K562 (cell line): ENCODE results near the gene CDAN1. TPM values are rescaled to one million over a fixed set of nuclear protein-coding genes. Genes with fewer than 3 reads are reported as not detected.

Source experiments
- ARID3A ChIP-seq: IDR thresholded peaks from 2 replicates; pipeline ENCODE4 v1.6.1; 2012; ENCODE audit warnings: low read depth, low read length, improper control_type of control experiment, borderline replicate concordance
- CHD7 ChIP-seq: fragments of 200-600 bp; sonication (generic); IDR thresholded peaks from one replicate; pipeline ENCODE4 v1.6.1; 2012; ENCODE audit warnings: mild to moderate bottlenecking, low read depth, low read length, inconsistent platforms
- CREB5 ChIP-seq: fragments of 250-450 bp; sonication (Bioruptor Pico); IDR thresholded peaks from 2 replicates; pipeline ENCODE4 v1.5.0; 2020; ENCODE audit warnings: mild to moderate bottlenecking
- CSDE1 ChIP-seq, 2 experiments: fragments of 450-650 bp; IDR thresholded peaks; 2 replicates each; pipeline ENCODE4 v1.6.1; 2016; ENCODE audit warnings: mild to moderate bottlenecking in 1 of 2
- EGR1 ChIP-seq: fragments of 450-650 bp; conservative IDR thresholded peaks from 2 replicates; pipeline ENCODE4 v1.6.1; 2017; ENCODE audit warnings: mild to moderate bottlenecking
- ELF1 ChIP-seq: fragments of 200-800 bp; sonication (Bioruptor generic); IDR thresholded peaks from 2 replicates; pipeline ENCODE4 v1.6.1; 2016; ENCODE audit warnings: missing genetic modification characterization, missing compliant biosample characterization
- SMAD3 ChIP-seq: fragments of 450-650 bp; formaldehyde crosslinking; conservative IDR thresholded peaks from 2 replicates; pipeline ENCODE4 v1.4.0; 2020; ENCODE audit warnings: mild to moderate bottlenecking
- SOX6 ChIP-seq: fragments of 450-650 bp; IDR thresholded peaks from 2 replicates; pipeline ENCODE4 v1.6.1; 2014; ENCODE audit warnings: mild to moderate bottlenecking
- TCF7 ChIP-seq: sonication (generic); IDR thresholded peaks from 2 replicates; pipeline ENCODE4 v1.6.1; 2016; ENCODE audit warnings: antibody characterized with exemption, borderline replicate concordance
- ZBTB17 ChIP-seq: fragments of 450-650 bp; formaldehyde crosslinking; IDR thresholded peaks from 2 replicates; pipeline ENCODE4 v1.4.0; 2020; ENCODE audit warnings: mild to moderate bottlenecking
- ZFX ChIP-seq: sonication (generic); formaldehyde crosslinking; IDR thresholded peaks from 2 replicates; pipeline ENCODE4 v1.8.0; 2022; ENCODE audit warnings: mild to moderate bottlenecking, missing genetic modification reagents, moderate library complexity
- ZNF165 ChIP-seq: fragments of 250-450 bp; sonication (Bioruptor Pico); IDR thresholded peaks from 2 replicates; pipeline ENCODE4 v1.4.0; 2020; ENCODE audit warnings: borderline replicate concordance
- ZNF717 ChIP-seq: fragments of 250-450 bp; sonication (Bioruptor Pico); IDR thresholded peaks from 2 replicates; pipeline ENCODE4 v1.5.0; 2021
- ZNF766 ChIP-seq: fragments of 200-800 bp; sonication (Bioruptor generic); conservative IDR thresholded peaks from 2 replicates; pipeline ENCODE4 v1.6.1; 2016; ENCODE audit warnings: missing genetic modification characterization, missing compliant biosample characterization
- polyA plus RNA-seq, 8 experiments: library from polyadenylated mRNA; depleted of rRNA in 4 of 8; stranded (reverse) in 5 of 8; unstranded in 3 of 8; fragments of >200 nt; fragmentation: Nextera tagmentation in 2 of 8; fragmentation: Illumina TruSeq in 1 of 8; extraction: Ambion mirVana in 2 of 8; extraction: Trizol in 1 of 8; gene quantifications; 2 replicates each; pipeline versions ENCODE4 v1.2.1 to v1.2.3, GENCODE V29; 2011 to 2014; ENCODE audit warnings: inconsistent platforms in 1 of 8, missing spikeins in 1 of 8
- total RNA-seq, 7 experiments: library from RNA; depleted of rRNA in 6 of 7; stranded (reverse); fragments of >200 nt in 6 of 7; fragmentation: Illumina TruSeq in 2 of 7; extraction: Trizol in 2 of 7; gene quantifications; 2 replicates each; pipeline versions ENCODE4 v1.2.1 to v1.2.3, GENCODE V29; 2011 to 2021; ENCODE audit warnings: low replicate concordance in 1 of 7

CDAN1 gene
- total and polyA plus RNA-seq, 9 of the 15 experiments (the other 6 are each of a cell fraction or from before 2014, with no cell fraction given) = 1.6 to 34.4 (median 13.8) TPM

- TF ChIP-seq CSDE1 (IDR thresholded peaks at IDR 0.05) (no peak), ZNF717 (CRISPR knock-in tag) (no peak), CREB5 (CRISPR knock-in tag) (no peak), ZNF766 (CRISPR knock-in tag) (no peak), EGR1 (no peak), SMAD3 (CRISPR knock-in tag) (no peak), ZBTB17 (no peak), ARID3A (no peak), TCF7 (no peak), CHD7 (no peak), ZFX (peak; percentile 91), ELF1 (tag) (no peak), SOX6 (no peak), ZNF165 (CRISPR knock-in tag) (no peak; the same call in 1 of the 2 replicates)
Measured at GRCh38 chr15:42736793-42737528, at the start of gene CDAN1 (continued).
